Gastrocnemius medialis (tissue), 4 donors: ENCODE measurements around the gene KDELR1. TPM values are rescaled to one million over a fixed set of nuclear protein-coding genes. Genes with fewer than 3 reads are reported as not detected.

ENCODE experiments used
- ATAC-seq, 2 donors: fragments of 150-250 bp; one replicate each; pipeline ENCODE4 v1.9.1; 2016
- DNase-seq, 2 donors: peaks; one replicate each; pipeline ENCODE4 v3.0.0-alpha.2; 2019
- H3K27ac ChIP-seq, 4 donors: fragments of 200-600 bp; sonication (generic); 1 replicate in 1 of 4; 2 replicates in 3 of 4; pipeline ENCODE4 v1.5.1; 2016 to 2018; ENCODE audit warnings: mild to moderate bottlenecking in 2 of 4, moderate library complexity in 1 of 4
- H3K27me3 ChIP-seq, 3 donors: fragments of 200-600 bp; sonication (generic) in 2 of 3; 1 replicate in 1 of 3; 2 replicates in 2 of 3; pipeline versions ENCODE4 v1.5.1 to v1.6.0; 2016 to 2019; ENCODE audit warnings: mild to moderate bottlenecking in 1 of 3, moderate library complexity in 1 of 3
- H3K36me3 ChIP-seq, 2 donors: fragments of 200-600 bp; sonication (generic) in 1 of 2; one replicate each; pipeline ENCODE4 v1.5.1; 2017 to 2018
- H3K4me1 ChIP-seq, 2 donors: fragments of 200-600 bp; sonication (generic) in 1 of 2; one replicate each; pipeline ENCODE4 v1.5.1; 2016 to 2017; ENCODE audit warnings: mild to moderate bottlenecking in 2 of 2
- H3K4me3 ChIP-seq, 4 donors: fragments of 200-600 bp; sonication (generic) in 3 of 4; 1 replicate in 1 of 4; 2 replicates in 3 of 4; pipeline ENCODE4 v1.5.1; 2016 to 2019; ENCODE audit warnings: mild to moderate bottlenecking in 2 of 4
- H3K9me3 ChIP-seq, 3 donors: fragments of 200-600 bp; sonication (generic) in 2 of 3; 1 replicate in 1 of 3; 2 replicates in 2 of 3; pipeline ENCODE4 v1.5.1; 2016 to 2019
- CTCF ChIP-seq, 5 experiments: fragments of 450-650 bp in 3 of 5; fragments of 200-600 bp in 2 of 5; sonication (generic) in 2 of 5; IDR thresholded peaks in 4 of 5; conservative IDR thresholded peaks in 1 of 5; 1 replicate in 4 of 5; 2 replicates in 1 of 5; pipeline ENCODE4 v1.5.1; 2016 to 2019; ENCODE audit warnings: antibody characterized with exemption in 5 of 5, mild to moderate bottlenecking in 3 of 5, moderate library complexity in 3 of 5
- POLR2A ChIP-seq, 2 donors: fragments of 450-650 bp; IDR thresholded peaks; one replicate each; pipeline ENCODE4 v1.6.1; 2017; ENCODE audit warnings: antibody characterized with exemption in 2 of 2, mild to moderate bottlenecking in 2 of 2, moderate library complexity in 2 of 2
- in situ Hi-C, 4 donors: fragments of 200-750 bp; cut with MboI; loops; one replicate each; pipeline versions ENCODE4 v1.15.0 to v1.8.0; 2017; ENCODE audit warnings: low sequenced_read_pairs in 4 of 4
- intact Hi-C: fragments of 100-400 bp; cut with DNase I; formaldehyde crosslinking; loops from one replicate; pipeline ENCODE4 v1.15.1; 2023; ENCODE audit warnings: low total_unique reads
- total RNA-seq, 4 donors: library from RNA; depleted of rRNA; stranded (reverse); fragments of >200 nt; gene quantifications; one replicate each; pipeline versions ENCODE4 v1.1.0 to v1.2.3, GENCODE V29; 2016

The KDELR1 gene
- total RNA-seq, 4 donors from 2014 or later, result 44.9 to 64.7 (median 54.0) TPM

- no peaks in the 10 kb centered on the region for H3K36me3 ChIP-seq
- peaks cover 43 to 53% (median 45%) of the 10 kb centered on the region in 3 donors for H3K27me3 ChIP-seq
- no peak overlapping the region for H3K27ac ChIP-seq
- H3K9me3 ChIP-seq, result no peaks in the 10 kb centered on the region
- peak overlapping the region in 2 of 4 donors; percentile 31 to 39 for H3K4me3 ChIP-seq
- intact Hi-C loops (no loop called here), in situ Hi-C loops (no loop called here)
- TF ChIP-seq POLR2A (IDR thresholded peaks at IDR 0.05), result no peak
- no peak for TF ChIP-seq CTCF (IDR thresholded peaks at IDR 0.05 in 4 of 5, conservative IDR thresholded peaks at IDR 0.05 in 1 of 5)
- DNase-seq, result peak in 1 of 2 donors; percentile 40
- H3K4me1 ChIP-seq, result peaks cover 0 to 13% of the 10 kb centered on the region in 2 donors
- peak in 1 of 2 donors; percentile 16 for ATAC-seq
Observed at GRCh38 chr19:48398375-48399235, 7.3 kb upstream of the KDELR1 start.

GRCh38 chr19:48398102-48398374 lies 6.7 kb upstream of the KDELR1 start:
- Histone ChIP-seq H3K27ac (no peak overlapping the region), H3K4me1 (peaks cover 0 to 16% of the 10 kb centered on the region in 2 donors), H3K9me3 (no peaks in the 10 kb centered on the region), H3K27me3 (peaks cover 49 to 59% (median 51%) of the 10 kb centered on the region in 3 donors), H3K36me3 (no peaks in the 10 kb centered on the region), H3K4me3 (peak overlapping the region in 2 of 4 donors; percentile 26 to 39)
- ATAC-seq (no peak), DNase-seq (no peak)
- in situ Hi-C loops (no loop called here), intact Hi-C loops (no loop called here)
- TF ChIP-seq CTCF (IDR thresholded peaks at IDR 0.05 in 4 of 5, conservative IDR thresholded peaks at IDR 0.05 in 1 of 5) (no peak), POLR2A (IDR thresholded peaks at IDR 0.05) (no peak)

GRCh38 chr19:48397263-48398101 lies 6.1 kb upstream of the KDELR1 start:
- H3K4me1 ChIP-seq, result peaks cover 0 to 16% of the 10 kb centered on the region in 2 donors

DNA sequence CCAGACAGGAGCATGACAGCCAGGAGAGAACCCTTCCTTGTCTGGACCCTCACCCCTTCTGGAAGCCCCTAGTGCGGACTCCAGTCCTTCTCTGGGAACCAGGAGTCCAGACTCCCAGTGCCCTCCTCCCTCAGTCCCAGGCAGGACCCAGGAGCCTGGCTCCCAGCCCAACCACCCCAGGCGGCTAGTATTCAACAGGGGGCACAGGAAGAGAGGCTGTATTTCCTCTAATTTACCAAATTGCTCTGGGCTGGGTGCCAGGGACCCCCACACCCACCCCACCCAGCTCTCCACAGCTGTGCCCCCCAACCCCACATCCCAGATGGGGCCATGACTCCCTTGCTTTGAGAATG lies 5.4 kb upstream of the KDELR1 start:
- H3K27ac ChIP-seq, result no peak overlapping the region
- peaks cover 54 to 67% (median 59%) of the 10 kb centered on the region in 3 donors for H3K27me3 ChIP-seq
- H3K9me3 ChIP-seq, result no peaks in the 10 kb centered on the region
- H3K4me1 ChIP-seq, result peaks cover 0 to 16% of the 10 kb centered on the region in 2 donors
- intact Hi-C loops, result no loop called here
- DNase-seq, result no peak
- H3K36me3 ChIP-seq, result no peaks in the 10 kb centered on the region
- ATAC-seq, result no peak
- TF ChIP-seq POLR2A (IDR thresholded peaks at IDR 0.05), result no peak
- no peak for TF ChIP-seq CTCF (IDR thresholded peaks at IDR 0.05 in 4 of 5, conservative IDR thresholded peaks at IDR 0.05 in 1 of 5)
- in situ Hi-C loops, result no loop called here
- H3K4me3 ChIP-seq, result no peak overlapping the region

More at GRCh38 chr19:48397263-48398101, 6.1 kb upstream of the KDELR1 start:
- Histone ChIP-seq H3K9me3 (no peaks in the 10 kb centered on the region), H3K27ac (no peak overlapping the region), H3K27me3 (peaks cover 54 to 65% (median 57%) of the 10 kb centered on the region in 3 donors), H3K4me3 (peak overlapping the region in 2 of 4 donors; percentile 26 to 39), H3K36me3 (no peaks in the 10 kb centered on the region)
- DNase-seq (no peak), ATAC-seq (no peak)
- in situ Hi-C loops (no loop called here), intact Hi-C loops (no loop called here)
- no peak for TF ChIP-seq CTCF (IDR thresholded peaks at IDR 0.05 in 4 of 5, conservative IDR thresholded peaks at IDR 0.05 in 1 of 5)
- no peak for TF ChIP-seq POLR2A (IDR thresholded peaks at IDR 0.05)
